ENCODE measurements around the gene FAM20C. TPM values are rescaled to one million over a fixed set of nuclear protein-coding genes. Genes with fewer than 3 reads are reported as not detected.

Gene FAM20C
- total and polyA plus RNA-seq, 7 donors, result 3.0 to 51.3 (median 21.0) TPM

GRCh38 chr7:189719-190118 is 2.7 kb upstream of the FAM20C start:
- 68 to 81% methylated on average over 4 of the region's 4 CpGs for WGBS, 2 donors
- no peak overlapping the region for H3K27ac ChIP-seq
- TF ChIP-seq EP300 (IDR thresholded peaks at IDR 0.05), result no peak
- TF ChIP-seq POLR2AphosphoS5 (IDR thresholded peaks at IDR 0.05), result no peak
- no peak for TF ChIP-seq POLR2A (IDR thresholded peaks at IDR 0.05)
- TF ChIP-seq CTCF (IDR thresholded peaks at IDR 0.05), result no peak
- no peaks in the 10 kb centered on the region for H3K9me3 ChIP-seq
- H3K4me1 ChIP-seq, result peaks cover 0 to 32% (median 28%) of the 10 kb centered on the region in 4 donors
- no peaks in the 10 kb centered on the region for H3K36me3 ChIP-seq
- H3K4me3 ChIP-seq, result no peak overlapping the region
- no peaks in the 10 kb centered on the region for H3K27me3 ChIP-seq
- intact Hi-C loops (cut with DNase I), result loop anchor here (5.0 kb wide), 1 partner anchor 43 kb away; no protein-coding TSS in a partner anchor
- DNase-seq, result no peak

DNA sequence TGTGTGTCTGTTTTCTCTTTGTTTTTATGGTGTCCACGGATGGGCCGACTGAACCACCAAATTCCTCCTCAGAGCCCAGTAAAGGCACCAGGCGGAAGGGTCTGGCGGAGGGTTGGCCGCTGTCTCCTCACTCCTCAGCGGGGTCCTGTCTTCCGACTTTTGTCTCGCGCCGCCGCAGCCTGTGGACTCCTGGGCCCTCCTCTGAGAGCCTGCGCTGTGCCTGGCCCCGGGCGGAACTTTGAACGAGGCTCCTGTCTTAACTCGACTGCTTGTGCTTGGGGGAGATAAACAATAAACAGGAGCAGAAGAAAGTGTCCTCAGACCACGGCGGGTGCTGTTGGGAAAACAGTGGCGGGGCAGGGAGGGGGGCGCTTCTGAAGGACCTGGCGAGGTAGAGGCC is 2.2 kb upstream of the FAM20C start:
- TF ChIP-seq POLR2A (IDR thresholded peaks at IDR 0.05), result no peak
- no peak for TF ChIP-seq CTCF (IDR thresholded peaks at IDR 0.05)
- no peak for TF ChIP-seq POLR2AphosphoS5 (IDR thresholded peaks at IDR 0.05)
- no peak for TF ChIP-seq EP300 (IDR thresholded peaks at IDR 0.05)
- H3K9me3 ChIP-seq, result no peaks in the 10 kb centered on the region
- intact Hi-C loops (cut with DNase I), result loop anchor here (5.0 kb wide), 1 partner anchor 42 kb away; no protein-coding TSS in a partner anchor
- H3K36me3 ChIP-seq, result no peaks in the 10 kb centered on the region
- 83 to 86% methylated on average over 21 of the region's 21 CpGs for WGBS, 2 donors
- no peak overlapping the region for H3K4me3 ChIP-seq
- no peak for DNase-seq
- no peaks in the 10 kb centered on the region for H3K27me3 ChIP-seq
- peak overlapping the region in 1 of 4 donors; percentile 94 for H3K27ac ChIP-seq
- peaks cover 0 to 32% (median 28%) of the 10 kb centered on the region in 4 donors for H3K4me1 ChIP-seq

DNA sequence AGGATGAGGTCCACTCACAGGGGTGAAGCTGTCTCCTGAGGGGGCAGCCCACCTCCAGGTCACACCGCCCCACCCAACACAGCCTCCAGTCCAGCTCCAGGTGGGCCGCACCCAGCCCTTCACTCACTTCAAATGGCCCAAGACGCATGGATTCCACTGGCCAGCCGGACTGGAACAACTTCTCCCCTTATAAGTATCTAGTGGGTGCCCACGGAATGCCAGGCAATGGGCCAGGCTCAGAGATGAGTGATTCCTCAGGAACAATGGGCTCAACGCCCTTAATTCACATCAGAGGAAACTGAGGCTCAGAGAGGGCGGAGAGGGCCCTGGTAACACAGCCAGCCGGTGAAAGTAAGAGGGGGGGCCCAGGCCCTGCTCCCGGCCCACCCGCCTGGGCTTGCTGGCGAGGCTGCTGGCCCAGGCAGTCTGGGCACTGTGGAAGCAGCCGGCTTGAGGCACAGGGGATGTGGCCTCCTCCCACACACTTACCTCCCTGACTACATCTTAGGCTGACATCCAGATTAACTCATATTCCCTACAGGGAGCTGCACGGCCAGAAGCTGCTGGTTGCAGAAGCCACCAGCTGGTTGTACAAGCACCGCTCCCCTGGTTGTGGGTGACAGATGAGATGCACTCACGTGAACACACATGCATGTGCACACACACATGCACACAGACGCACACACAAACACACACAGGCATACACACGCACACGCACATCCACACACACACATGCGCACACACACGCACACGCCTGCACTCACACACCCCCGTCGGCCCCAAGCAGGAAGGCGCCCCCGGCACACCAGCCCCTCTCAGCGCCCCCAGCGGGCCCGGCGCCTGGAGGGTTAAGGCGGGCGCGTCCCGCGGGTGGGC is 1.0 kb upstream of the FAM20C start:
- peak; percentile 88 for DNase-seq
- no peaks in the 10 kb centered on the region for H3K9me3 ChIP-seq
- intact Hi-C loops (cut with DNase I), result loop anchor here (5.0 kb wide), 1 partner anchor 41 kb away; no protein-coding TSS in a partner anchor
- H3K4me1 ChIP-seq, result peaks cover 0 to 43% (median 40%) of the 10 kb centered on the region in 4 donors
- peak overlapping the region; percentile 87 to 95 (median 94) for H3K27ac ChIP-seq
- H3K36me3 ChIP-seq, result peaks cover 4 to 11% (median 8%) of the 10 kb centered on the region in 4 donors
- WGBS, 2 donors, result 26 to 30% methylated on average over 34 of the region's 34 CpGs
- peak in 3 of 4 donors; percentile 4 to 47 (median 14) for TF ChIP-seq POLR2AphosphoS5 (IDR thresholded peaks at IDR 0.05)
- no peak for TF ChIP-seq EP300 (IDR thresholded peaks at IDR 0.05)
- H3K4me3 ChIP-seq, result peak overlapping the region; percentile 53 to 85 (median 75)
- no peaks in the 10 kb centered on the region for H3K27me3 ChIP-seq

- Histone ChIP-seq H3K9me3 (no peaks in the 10 kb centered on the region), H3K4me3 (peak overlapping the region; percentile 53 to 85 (median 75)), H3K27ac (peak overlapping the region; percentile 87 to 95 (median 94)), H3K27me3 (no peaks in the 10 kb centered on the region), H3K4me1 (peaks cover 0 to 59% (median 53%) of the 10 kb centered on the region in 4 donors), H3K36me3 (peaks cover 19 to 26% (median 23%) of the 10 kb centered on the region in 4 donors)
- intact Hi-C loops (cut with DNase I), result loop anchor here (2.0 to 5.0 kb wide), 2 partner anchors 39 to 44 kb away; no protein-coding TSS in a partner anchor
- no peak for DNase-seq
- WGBS, 2 donors, result 1 to 2% methylated on average over 119 of the region's 119 CpGs
- TF ChIP-seq POLR2AphosphoS5 (IDR thresholded peaks at IDR 0.05), result no peak
- no peak for TF ChIP-seq POLR2A (IDR thresholded peaks at IDR 0.05)
- no peak for TF ChIP-seq CTCF (IDR thresholded peaks at IDR 0.05)
- TF ChIP-seq EP300 (IDR thresholded peaks at IDR 0.05), result no peak
Observed at GRCh38 chr7:192701-193480, 520 bp downstream of the FAM20C start.
